HL-60 (cell line): ENCODE data around the gene RHOBTB1.

Experiments used
- CTCF ChIP-seq: IDR thresholded peaks from one replicate; pipeline ENCODE4 v1.5.1; 2011; ENCODE audit warnings: low read length, control low read depth, inconsistent platforms; ENCODE audit not compliant: insufficient read depth
- POLR2AphosphoS5 ChIP-seq: IDR thresholded peaks from 2 replicates; pipeline ENCODE4 v1.6.1; 2012; ENCODE audit warnings: low read depth
- SPI1 ChIP-seq: IDR thresholded peaks from 2 replicates; pipeline ENCODE4 v1.6.1; 2012; ENCODE audit warnings: low read depth, mild to moderate bottlenecking, borderline replicate concordance
- TF ChIP-seq, protein P1 (sequence below): IDR thresholded peaks from 2 replicates; pipeline ENCODE4 v1.6.1; 2012; ENCODE audit warnings: low read depth; ENCODE audit not compliant: insufficient replicate concordance

DNA sequence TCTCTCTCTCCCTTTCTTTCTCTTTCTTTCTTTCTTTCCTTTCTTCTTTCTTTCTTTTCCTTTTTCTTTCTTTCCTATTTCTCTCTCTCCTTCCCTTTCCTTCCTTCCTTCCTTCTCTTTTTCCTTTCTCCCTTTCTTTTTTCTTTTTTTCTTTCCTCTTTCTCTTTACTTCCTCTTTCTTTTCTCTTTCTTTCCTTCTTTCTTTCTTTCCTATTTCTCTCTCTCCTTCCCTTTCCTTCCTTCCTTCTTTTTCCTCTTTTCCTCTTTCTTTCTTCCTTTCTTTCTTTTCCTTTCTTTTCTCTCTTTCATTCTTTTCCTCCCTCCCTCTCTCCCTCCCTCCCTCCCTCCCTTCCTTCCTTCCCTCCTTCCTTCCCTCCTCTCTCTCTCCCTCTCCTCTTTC lies 81.5 kb downstream of the RHOBTB1 start:
- TF ChIP-seq SPI1 (no peak), CTCF (no peak), POLR2AphosphoS5 (no peak)
- TF ChIP-seq, protein P1, sequence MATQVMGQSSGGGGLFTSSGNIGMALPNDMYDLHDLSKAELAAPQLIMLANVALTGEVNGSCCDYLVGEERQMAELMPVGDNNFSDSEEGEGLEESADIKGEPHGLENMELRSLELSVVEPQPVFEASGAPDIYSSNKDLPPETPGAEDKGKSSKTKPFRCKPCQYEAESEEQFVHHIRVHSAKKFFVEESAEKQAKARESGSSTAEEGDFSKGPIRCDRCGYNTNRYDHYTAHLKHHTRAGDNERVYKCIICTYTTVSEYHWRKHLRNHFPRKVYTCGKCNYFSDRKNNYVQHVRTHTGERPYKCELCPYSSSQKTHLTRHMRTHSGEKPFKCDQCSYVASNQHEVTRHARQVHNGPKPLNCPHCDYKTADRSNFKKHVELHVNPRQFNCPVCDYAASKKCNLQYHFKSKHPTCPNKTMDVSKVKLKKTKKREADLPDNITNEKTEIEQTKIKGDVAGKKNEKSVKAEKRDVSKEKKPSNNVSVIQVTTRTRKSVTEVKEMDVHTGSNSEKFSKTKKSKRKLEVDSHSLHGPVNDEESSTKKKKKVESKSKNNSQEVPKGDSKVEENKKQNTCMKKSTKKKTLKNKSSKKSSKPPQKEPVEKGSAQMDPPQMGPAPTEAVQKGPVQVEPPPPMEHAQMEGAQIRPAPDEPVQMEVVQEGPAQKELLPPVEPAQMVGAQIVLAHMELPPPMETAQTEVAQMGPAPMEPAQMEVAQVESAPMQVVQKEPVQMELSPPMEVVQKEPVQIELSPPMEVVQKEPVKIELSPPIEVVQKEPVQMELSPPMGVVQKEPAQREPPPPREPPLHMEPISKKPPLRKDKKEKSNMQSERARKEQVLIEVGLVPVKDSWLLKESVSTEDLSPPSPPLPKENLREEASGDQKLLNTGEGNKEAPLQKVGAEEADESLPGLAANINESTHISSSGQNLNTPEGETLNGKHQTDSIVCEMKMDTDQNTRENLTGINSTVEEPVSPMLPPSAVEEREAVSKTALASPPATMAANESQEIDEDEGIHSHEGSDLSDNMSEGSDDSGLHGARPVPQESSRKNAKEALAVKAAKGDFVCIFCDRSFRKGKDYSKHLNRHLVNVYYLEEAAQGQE, result no peak
